H9 (cell line): ENCODE results near the gene TSPAN9. TPM values are rescaled to one million over a fixed set of nuclear protein-coding genes. Genes with fewer than 3 reads are reported as not detected.

Experiments used
- DNase-seq: peaks from one replicate; pipeline ENCODE4 v3.0.0-alpha.2; 2017
- H2AFZ ChIP-seq: one replicate; pipeline ENCODE4 v1.6.1; 2013; ENCODE audit warnings: mild to moderate bottlenecking, low read length, control low read depth, moderate library complexity
- H2AK5ac ChIP-seq: 2 replicates; pipeline ENCODE4 v1.6.1; 2013; ENCODE audit warnings: low read length, control low read depth, mixed read lengths; ENCODE audit not compliant: insufficient read length
- H2BK120ac ChIP-seq: one replicate; pipeline ENCODE4 v1.6.1; 2013; ENCODE audit warnings: low read depth, mild to moderate bottlenecking, low read length, control low read depth, inconsistent platforms; ENCODE audit not compliant: poor library complexity, severe bottlenecking
- H2BK12ac ChIP-seq: 2 replicates; pipeline ENCODE4 v1.6.1; 2013; ENCODE audit warnings: low read length, control low read depth, mixed read lengths, low read depth; ENCODE audit not compliant: insufficient read length
- H2BK15ac ChIP-seq: 2 replicates; pipeline ENCODE4 v1.6.1; 2013; ENCODE audit warnings: low read depth, low read length, control low read depth
- H2BK20ac ChIP-seq: one replicate; pipeline ENCODE4 v1.6.1; 2013; ENCODE audit warnings: low read depth, mild to moderate bottlenecking, low read length, control low read depth, inconsistent platforms; ENCODE audit not compliant: poor library complexity, severe bottlenecking
- H2BK5ac ChIP-seq: 2 replicates; pipeline ENCODE4 v1.6.1; 2013; ENCODE audit warnings: low read length, control low read depth, mixed read lengths; ENCODE audit not compliant: insufficient read length
- H3K14ac ChIP-seq: 2 replicates; pipeline ENCODE4 v1.6.1; 2013; ENCODE audit warnings: low read length, control low read depth; ENCODE audit not compliant: insufficient read depth
- H3K18ac ChIP-seq: 2 replicates; pipeline ENCODE4 v1.6.1; 2013; ENCODE audit warnings: low read depth, mild to moderate bottlenecking, mixed read lengths, low read length, control low read depth; ENCODE audit not compliant: insufficient read length
- H3K23ac ChIP-seq: 2 replicates; pipeline ENCODE4 v1.6.1; 2013; ENCODE audit warnings: low read length, control low read depth, mixed read lengths, low read depth; ENCODE audit not compliant: insufficient read length
- H3K23me2 ChIP-seq: 2 replicates; pipeline ENCODE4 v1.6.1; 2013; ENCODE audit warnings: low read depth, mild to moderate bottlenecking, mixed read lengths, low read length, control low read depth; ENCODE audit not compliant: insufficient read length, poor library complexity, severe bottlenecking
- H3K27ac ChIP-seq: 2 replicates; pipeline ENCODE4 v1.5.1; 2013; ENCODE audit warnings: low read length, control low read depth, mixed read lengths, low read depth; ENCODE audit not compliant: insufficient read length
- H3K27me3 ChIP-seq: 2 replicates; pipeline ENCODE4 v1.6.1; 2013; ENCODE audit warnings: low read length, control low read depth, inconsistent platforms; ENCODE audit not compliant: insufficient read depth
- H3K4ac ChIP-seq: 2 replicates; pipeline ENCODE4 v1.6.1; 2013; ENCODE audit warnings: low read depth, mild to moderate bottlenecking, control low read depth, inconsistent platforms, low read length, moderate library complexity
- H3K4me1 ChIP-seq: 2 replicates; pipeline ENCODE4 v1.6.1; 2013; ENCODE audit warnings: low read length, control low read depth, inconsistent platforms; ENCODE audit not compliant: insufficient read depth
- H3K4me2 ChIP-seq: 2 replicates; pipeline ENCODE4 v1.6.1; 2013; ENCODE audit warnings: low read length, control low read depth, mixed read lengths; ENCODE audit not compliant: insufficient read length, insufficient read depth
- H3K56ac ChIP-seq: 2 replicates; pipeline ENCODE4 v1.6.1; 2013; ENCODE audit warnings: low read depth, mild to moderate bottlenecking, mixed read lengths, low read length, control low read depth; ENCODE audit not compliant: insufficient read length
- H3K79me1 ChIP-seq: 2 replicates; pipeline ENCODE4 v1.6.1; 2013; ENCODE audit warnings: low read depth, mild to moderate bottlenecking, moderate library complexity, low read length, control low read depth, inconsistent platforms; ENCODE audit not compliant: insufficient read depth, poor library complexity, severe bottlenecking
- H3K79me2 ChIP-seq: 2 replicates; pipeline ENCODE4 v1.6.1; 2013; ENCODE audit warnings: low read length, control low read depth, inconsistent platforms; ENCODE audit not compliant: insufficient read depth
- H3K9ac ChIP-seq: 2 replicates; pipeline ENCODE4 v1.6.1; 2013; ENCODE audit warnings: low read length, control low read depth, mixed read lengths; ENCODE audit not compliant: insufficient read length; ENCODE audit errors: extremely low read depth
- H3K9me3 ChIP-seq: one replicate; pipeline ENCODE4 v1.6.1; 2013; ENCODE audit warnings: low read depth, low read length, inconsistent platforms; ENCODE audit not compliant: control insufficient read depth
- H3T11ph ChIP-seq: one replicate; pipeline ENCODE4 v1.6.1; 2013; ENCODE audit warnings: mild to moderate bottlenecking, low read length, control low read depth, inconsistent platforms
- H4K20me1 ChIP-seq: one replicate; pipeline ENCODE4 v1.6.1; 2013; ENCODE audit not compliant: control insufficient read depth, insufficient read length, insufficient read depth
- H4K5ac ChIP-seq: 2 replicates; pipeline ENCODE4 v1.6.1; 2013; ENCODE audit warnings: low read depth, mild to moderate bottlenecking, mixed read lengths, low read length, control low read depth; ENCODE audit not compliant: insufficient read length
- H4K8ac ChIP-seq: replicated peaks from 2 replicates; pipeline ENCODE4 v1.6.1; 2013; ENCODE audit warnings: low read length, control low read depth, mixed read lengths, low read depth; ENCODE audit not compliant: insufficient read length
- H4K91ac ChIP-seq: 2 replicates; pipeline ENCODE4 v1.6.1; 2013; ENCODE audit warnings: low read depth, mild to moderate bottlenecking, moderate library complexity, mixed read lengths, low read length, control low read depth; ENCODE audit not compliant: insufficient read length
- H3K27ac Mint-ChIP-seq, 3 experiments: 2 replicates in 2 of 3; 3 replicates in 1 of 3; pipeline ENCODE4 v1.8.0; 2020 to 2021; ENCODE audit warnings: mixed read lengths in 3 of 3, mild to moderate bottlenecking in 1 of 3, moderate library complexity in 1 of 3
- H3K27me3 Mint-ChIP-seq: 2 replicates; pipeline ENCODE4 v1.8.0; 2021; ENCODE audit warnings: low read depth, mild to moderate bottlenecking, moderate library complexity, mixed read lengths
- H3K36me3 Mint-ChIP-seq, 3 experiments: 2 replicates in 2 of 3; 3 replicates in 1 of 3; pipeline ENCODE4 v1.8.0; 2020 to 2021; ENCODE audit warnings: low read depth in 3 of 3, mixed read lengths in 3 of 3; ENCODE audit not compliant: insufficient read depth in 1 of 3
- H3K4me1 Mint-ChIP-seq, 2 experiments: 2 replicates each; pipeline ENCODE4 v1.8.0; 2020; ENCODE audit warnings: mixed read lengths in 2 of 2
- H3K4me3 Mint-ChIP-seq, 2 experiments: 2 replicates in 1 of 2; 3 replicates in 1 of 2; pipeline ENCODE4 v1.8.0; 2020 to 2021; ENCODE audit warnings: mild to moderate bottlenecking in 2 of 2, mixed read lengths in 2 of 2, moderate library complexity in 1 of 2
- H3K9me3 Mint-ChIP-seq, 2 experiments: 2 replicates in 1 of 2; 3 replicates in 1 of 2; pipeline ENCODE4 v1.8.0; 2020; ENCODE audit warnings: mild to moderate bottlenecking in 2 of 2, mixed read lengths in 2 of 2, moderate library complexity in 1 of 2
- WGBS: extraction: QIAGEN DNeasy Blood & Tissue Kit; methylation state at CpG from one replicate; pipeline ENCODE4 v1.1.7; 2013; ENCODE audit warnings: missing lambda C conversion rate, low lambda C conversion rate, mixed read lengths; ENCODE audit not compliant: insufficient read length; ENCODE audit errors: extremely low coverage; 5-methylcytosine and 5-hydroxymethylcytosine counted together
- total RNA-seq: library from RNA; stranded (reverse); gene quantifications from 2 replicates; pipeline ENCODE4 v1.2.1, GENCODE V29; 2021
- TF ChIP-seq, protein P1 (sequence below): fragments of 200-600 bp; sonication (generic); conservative IDR thresholded peaks from 3 replicates; pipeline ENCODE4 v1.8.0; 2021; ENCODE audit warnings: antibody characterized with exemption, mild to moderate bottlenecking

Gene TSPAN9
- total RNA-seq, 1 experiment from 2014 or later: 19.0 TPM

DNA sequence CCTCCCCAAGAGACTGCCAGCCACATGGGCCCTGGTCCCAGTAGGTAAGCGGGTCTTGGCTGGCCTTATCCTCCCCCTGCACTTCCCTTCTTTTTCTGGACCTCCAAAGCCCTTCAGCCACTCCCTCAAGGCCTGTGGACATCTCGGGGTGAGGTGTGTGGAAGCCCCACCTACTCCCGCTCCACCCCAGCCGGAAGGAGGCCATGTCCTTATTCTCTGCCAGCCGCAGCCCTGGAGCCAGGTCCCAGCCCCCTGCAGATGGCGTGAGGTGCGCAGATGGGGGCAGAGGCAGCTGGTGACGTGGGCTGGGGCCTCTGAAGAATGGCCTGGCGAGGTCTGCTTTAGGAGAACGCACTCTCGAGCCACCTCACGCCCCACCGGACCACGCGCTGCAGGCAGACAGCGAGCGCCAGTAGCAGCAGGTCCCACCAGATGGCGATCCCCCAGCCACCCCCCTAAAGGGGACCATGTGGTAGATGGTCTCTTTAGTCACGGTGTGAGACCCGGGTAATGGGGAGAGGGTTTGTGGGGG, 167.1 kb downstream of the TSPAN9 start:
- Histone ChIP-seq H3K14ac (peak overlapping the region; percentile 17; the same call in 1 of the 2 replicates), H2BK12ac (no peak overlapping the region), H3K4me1 (no peaks in the 10 kb centered on the region), H2BK20ac (no peak overlapping the region), H3K4me2 (no peak overlapping the region), H3K79me2 (no peaks in the 10 kb centered on the region), H3K9me3 (no peaks in the 10 kb centered on the region), H3K79me1 (no peaks in the 10 kb centered on the region), H3K23me2 (no peaks in the 10 kb centered on the region), H2AFZ (no peak overlapping the region), H3K23ac (no peak overlapping the region), H3K56ac (no peak overlapping the region), H3K9ac (no peak overlapping the region), H4K91ac (no peak overlapping the region), H2BK5ac (no peak overlapping the region), H4K20me1 (no peaks in the 10 kb centered on the region), H3K27me3 (no peaks in the 10 kb centered on the region), H3K4ac (no peak overlapping the region), H4K5ac (no peak overlapping the region), H3T11ph (no peak overlapping the region), H3K18ac (no peak overlapping the region), H3K27ac (no peak overlapping the region), H4K8ac (no peak overlapping the region), H2BK120ac (no peak overlapping the region), H2AK5ac (no peak overlapping the region), H2BK15ac (no peak overlapping the region)
- H3K36me3 Mint-ChIP-seq: peaks cover 2 to 13% (median 7%) of the 10 kb centered on the region in 3 experiments; a peak in 5 of 7 replicates
- H3K27me3 Mint-ChIP-seq: no peaks in the 10 kb centered on the region; the same call in 1 of the 2 replicates
- H3K4me1 Mint-ChIP-seq: peaks cover 2 to 4% of the 10 kb centered on the region in 2 experiments; a peak in 3 of 4 replicates
- H3K27ac Mint-ChIP-seq: no peak overlapping the region; a peak in 1 of 7 replicates
- DNase-seq: no peak
- TF ChIP-seq, protein P1, sequence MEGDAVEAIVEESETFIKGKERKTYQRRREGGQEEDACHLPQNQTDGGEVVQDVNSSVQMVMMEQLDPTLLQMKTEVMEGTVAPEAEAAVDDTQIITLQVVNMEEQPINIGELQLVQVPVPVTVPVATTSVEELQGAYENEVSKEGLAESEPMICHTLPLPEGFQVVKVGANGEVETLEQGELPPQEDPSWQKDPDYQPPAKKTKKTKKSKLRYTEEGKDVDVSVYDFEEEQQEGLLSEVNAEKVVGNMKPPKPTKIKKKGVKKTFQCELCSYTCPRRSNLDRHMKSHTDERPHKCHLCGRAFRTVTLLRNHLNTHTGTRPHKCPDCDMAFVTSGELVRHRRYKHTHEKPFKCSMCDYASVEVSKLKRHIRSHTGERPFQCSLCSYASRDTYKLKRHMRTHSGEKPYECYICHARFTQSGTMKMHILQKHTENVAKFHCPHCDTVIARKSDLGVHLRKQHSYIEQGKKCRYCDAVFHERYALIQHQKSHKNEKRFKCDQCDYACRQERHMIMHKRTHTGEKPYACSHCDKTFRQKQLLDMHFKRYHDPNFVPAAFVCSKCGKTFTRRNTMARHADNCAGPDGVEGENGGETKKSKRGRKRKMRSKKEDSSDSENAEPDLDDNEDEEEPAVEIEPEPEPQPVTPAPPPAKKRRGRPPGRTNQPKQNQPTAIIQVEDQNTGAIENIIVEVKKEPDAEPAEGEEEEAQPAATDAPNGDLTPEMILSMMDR: no peak
- WGBS: no CpG with 5 or more reads among the region's 20 CpGs
- H3K4me3 Mint-ChIP-seq: no peak overlapping the region
- H3K9me3 Mint-ChIP-seq: peaks cover 0 to 2% of the 10 kb centered on the region in 2 experiments; a peak in 2 of 5 replicates
